Adrenal gland (tissue), 12 donors: ENCODE measurements around the gene DUS1L. TPM values are rescaled to one million over a fixed set of nuclear protein-coding genes. Genes with fewer than 3 reads are reported as not detected.

Experiments used
- DNase-seq, 7 donors: peaks; one replicate each; pipeline ENCODE4 v3.0.0-alpha.2; 2019 to 2020
- H3K27ac ChIP-seq, 5 donors: fragments of 200-600 bp; sonication (generic) in 4 of 5; 1 replicate in 3 of 5; 2 replicates in 2 of 5; pipeline versions ENCODE4 v1.5.1 to v1.8.0; 2016 to 2020; ENCODE audit warnings: mild to moderate bottlenecking in 1 of 5
- H3K27me3 ChIP-seq: fragments of 200-600 bp; 2 replicates; pipeline ENCODE4 v1.8.0; 2021
- H3K36me3 ChIP-seq, 2 donors: fragments of 200-600 bp; replicated peaks in 1 of 2; 1 replicate in 1 of 2; 2 replicates in 1 of 2; pipeline versions ENCODE4 v1.5.1 to v1.8.0; 2018 to 2022
- H3K4me1 ChIP-seq, 2 donors: fragments of 200-600 bp; replicated peaks in 1 of 2; 1 replicate in 1 of 2; 2 replicates in 1 of 2; pipeline versions ENCODE4 v1.5.1 to v1.8.0; 2018 to 2021
- H3K4me3 ChIP-seq, 4 donors: fragments of 200-600 bp; sonication (generic) in 3 of 4; one replicate each; pipeline ENCODE4 v1.5.1; 2016 to 2018
- H3K9me3 ChIP-seq, 3 donors: fragments of 200-600 bp; sonication (generic) in 1 of 3; replicated peaks in 1 of 3; 1 replicate in 2 of 3; 2 replicates in 1 of 3; pipeline versions ENCODE4 v1.5.1 to v1.8.0; 2016 to 2021
- POLR2A ChIP-seq, 2 donors: fragments of 450-650 bp; IDR thresholded peaks; one replicate each; pipeline ENCODE4 v1.6.1; 2017; ENCODE audit warnings: antibody characterized with exemption in 2 of 2, mild to moderate bottlenecking in 2 of 2, moderate library complexity in 1 of 2
- WGBS, 4 donors: extraction: QIAGEN DNeasy Blood & Tissue Kit in 2 of 4; methylation state at CpG; one replicate each; pipeline versions ENCODE4 v1.1.5 to v1.1.7; 2013 to 2017; 5-methylcytosine and 5-hydroxymethylcytosine counted together
- intact Hi-C, 2 donors: fragments of 100-400 bp; cut with DNase I; formaldehyde crosslinking; loops; one replicate each; pipeline versions ENCODE4 v1.14.1 to v1.15.0; 2022 to 2023
- polyA plus RNA-seq, 3 donors: library from polyadenylated mRNA; stranded (reverse); fragments of 200-250 nt in 2 of 3; fragments of 350-450 nt in 1 of 3; fragmentation: Illumina TruSeq in 1 of 3; extraction: RNeasy Lipid Tissue Mini Kit (QIAGEN cat#74804) in 1 of 3; gene quantifications; one replicate each; pipeline ENCODE4 v1.2.3, GENCODE V29; 2013 to 2014
- total RNA-seq, 9 donors: library from RNA; depleted of rRNA in 4 of 9; stranded (reverse); fragments of >200 nt in 4 of 9; fragments of 120-200 nt in 1 of 9; fragmentation: NEBNext Ultra II Directional in 1 of 9; extraction: Animal tissue kit (Norgen Biotek cat#: 25700) in 1 of 9; gene quantifications; one replicate each; pipeline versions ENCODE4 v1.1.0 to v1.2.4, GENCODE V29; 2013 to 2023
- TF ChIP-seq, protein P1 (sequence below), 6 experiments: fragments of 450-650 bp in 4 of 6; fragments of 200-600 bp in 2 of 6; sonication (generic) in 1 of 6; IDR thresholded peaks; 1 replicate in 5 of 6; 2 replicates in 1 of 6; pipeline versions ENCODE4 v1.5.1 to v1.8.0; 2016 to 2021; ENCODE audit warnings: antibody characterized with exemption in 6 of 6, mild to moderate bottlenecking in 2 of 6, moderate library complexity in 1 of 6
- donor health status: healthy with polysubstance abuse.
- donor health status: Bipolar disorder and iron deficiency.
- donor health status: DM: yes; HTN: yes; CAD: no.
- donor health status: DM: no; HTN: no; CAD: no.
- donor health status: DM: no; HTN: no; CAD: no.
- donor health status: DM: yes; HTN: yes; CAD: no.

Gene DUS1L
- total and polyA plus RNA-seq, 12 donors = 38.5 to 397 (median 75.7) TPM

DNA sequence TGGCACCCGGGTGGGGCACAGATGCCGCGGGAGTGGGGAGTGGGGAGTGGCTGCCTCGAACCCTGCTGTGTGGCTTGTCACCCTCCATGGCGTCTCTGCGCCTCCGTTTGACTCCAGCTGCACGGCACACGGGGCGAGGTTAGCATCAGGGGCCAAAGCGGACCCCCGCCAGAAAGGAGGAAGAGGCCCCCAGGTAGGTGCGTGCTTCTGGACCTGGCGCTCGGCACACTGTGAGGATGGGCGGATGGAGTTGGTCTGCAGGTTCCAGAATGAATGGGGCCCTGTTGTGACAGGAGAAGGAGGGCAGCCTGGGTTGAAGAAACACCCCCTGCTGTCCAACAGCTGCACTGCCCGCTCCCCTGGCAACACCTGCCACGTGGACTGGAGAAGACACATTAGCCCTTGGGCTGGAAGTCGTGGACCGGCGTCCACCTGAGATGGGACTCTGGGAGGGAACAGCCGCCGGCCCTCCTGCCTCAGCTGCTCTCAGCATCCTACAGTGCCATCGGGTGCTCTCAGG lies 41.8 kb upstream of the DUS1L start:
- 89 to 93% (median 91%) methylated on average over 12 to 24 of the region's 24 CpGs for WGBS, 4 donors
- no peak overlapping the region for H3K4me3 ChIP-seq
- H3K9me3 ChIP-seq = no peaks in the 10 kb centered on the region
- H3K27ac ChIP-seq = peak overlapping the region in 1 of 5 donors; percentile 77
- DNase-seq = peak in 2 of 7 donors; percentile 16 to 25
- peaks cover 11 to 34% of the 10 kb centered on the region in 2 donors for H3K4me1 ChIP-seq
- H3K27me3 ChIP-seq = no peaks in the 10 kb centered on the region
- intact Hi-C loops = no loop called here
- no peaks in the 10 kb centered on the region for H3K36me3 ChIP-seq
- no peak for TF ChIP-seq POLR2A (IDR thresholded peaks at IDR 0.05)
- TF ChIP-seq, protein P1, sequence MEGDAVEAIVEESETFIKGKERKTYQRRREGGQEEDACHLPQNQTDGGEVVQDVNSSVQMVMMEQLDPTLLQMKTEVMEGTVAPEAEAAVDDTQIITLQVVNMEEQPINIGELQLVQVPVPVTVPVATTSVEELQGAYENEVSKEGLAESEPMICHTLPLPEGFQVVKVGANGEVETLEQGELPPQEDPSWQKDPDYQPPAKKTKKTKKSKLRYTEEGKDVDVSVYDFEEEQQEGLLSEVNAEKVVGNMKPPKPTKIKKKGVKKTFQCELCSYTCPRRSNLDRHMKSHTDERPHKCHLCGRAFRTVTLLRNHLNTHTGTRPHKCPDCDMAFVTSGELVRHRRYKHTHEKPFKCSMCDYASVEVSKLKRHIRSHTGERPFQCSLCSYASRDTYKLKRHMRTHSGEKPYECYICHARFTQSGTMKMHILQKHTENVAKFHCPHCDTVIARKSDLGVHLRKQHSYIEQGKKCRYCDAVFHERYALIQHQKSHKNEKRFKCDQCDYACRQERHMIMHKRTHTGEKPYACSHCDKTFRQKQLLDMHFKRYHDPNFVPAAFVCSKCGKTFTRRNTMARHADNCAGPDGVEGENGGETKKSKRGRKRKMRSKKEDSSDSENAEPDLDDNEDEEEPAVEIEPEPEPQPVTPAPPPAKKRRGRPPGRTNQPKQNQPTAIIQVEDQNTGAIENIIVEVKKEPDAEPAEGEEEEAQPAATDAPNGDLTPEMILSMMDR (IDR thresholded peaks at IDR 0.05) = peak in 1 of 6 experiments; percentile 24

DNA sequence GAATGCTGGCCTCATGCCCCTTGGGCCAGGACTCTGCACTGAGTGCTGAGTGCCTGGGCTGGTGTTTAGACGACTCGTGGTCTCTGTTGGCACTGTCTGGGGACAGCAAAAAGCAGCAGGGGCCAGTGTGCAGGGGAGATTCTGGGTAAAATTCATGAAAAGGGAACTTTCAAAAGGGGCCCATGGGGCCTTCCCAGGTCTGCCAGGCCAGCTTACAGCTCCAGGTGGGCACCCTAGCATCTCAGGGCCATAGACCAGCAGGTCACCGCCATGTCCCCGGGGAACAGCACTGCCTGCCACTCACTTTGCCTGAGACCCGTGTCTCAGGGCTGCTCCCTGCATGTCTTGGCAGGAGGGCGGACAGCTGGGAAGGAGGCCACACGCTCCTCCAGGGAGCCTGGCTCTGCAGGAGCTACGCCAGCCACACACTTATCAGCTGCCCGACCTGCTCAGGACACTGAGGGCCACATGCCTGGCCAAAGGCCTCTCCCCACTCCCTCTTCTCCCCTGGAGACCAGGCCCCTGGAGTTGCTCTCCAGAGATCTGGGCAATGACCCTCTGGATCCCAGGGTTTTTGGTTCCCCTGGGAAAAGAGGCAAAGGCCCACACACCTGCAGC lies 41.2 kb upstream of the DUS1L start:
- H3K4me1 ChIP-seq = peaks cover 11 to 35% of the 10 kb centered on the region in 2 donors
- peak overlapping the region in 3 of 5 donors; percentile 23 to 77 (median 74) for H3K27ac ChIP-seq

DNA sequence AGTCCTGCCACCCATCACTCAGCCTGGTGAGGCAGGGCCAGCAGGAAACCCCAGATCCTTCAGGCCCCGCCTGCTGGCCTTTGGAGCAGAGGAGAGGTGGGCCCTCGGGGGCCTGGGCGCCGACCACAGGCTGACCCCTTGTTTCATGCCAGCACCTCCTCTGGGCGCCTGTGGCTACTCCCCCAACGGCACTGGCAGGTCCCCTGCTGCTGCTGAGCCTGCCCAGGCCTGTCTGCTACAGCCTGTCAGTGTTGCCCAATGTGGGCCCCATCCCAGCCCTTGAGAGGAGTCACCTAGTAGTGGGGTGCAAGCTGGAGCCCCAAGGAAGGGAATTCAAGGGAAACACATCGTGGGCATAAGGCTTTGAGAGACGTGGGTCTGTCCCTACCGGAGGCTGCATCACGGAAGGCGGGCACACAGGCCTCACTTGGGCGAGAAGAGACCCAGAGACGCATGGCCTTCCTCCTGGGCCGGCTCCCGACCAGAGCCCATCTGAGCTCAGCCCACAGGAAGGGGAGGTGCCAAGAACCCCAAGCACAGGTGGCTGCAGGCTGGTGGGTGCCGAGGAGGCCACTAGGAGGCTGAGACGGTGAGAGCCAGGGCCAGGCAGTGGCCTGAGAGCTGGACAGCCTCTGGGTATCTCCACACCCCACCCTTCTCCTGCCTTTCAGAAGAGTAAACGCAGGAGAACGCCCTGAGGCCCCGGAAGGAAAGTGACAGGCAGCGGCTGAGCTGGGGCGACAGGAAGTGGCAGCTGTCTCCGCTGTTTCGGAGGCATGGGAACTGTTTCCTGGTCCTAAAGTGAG lies 40.5 kb upstream of the DUS1L start:
- peak in 6 of 7 donors; percentile 15 to 88 (median 41) for DNase-seq
- TF ChIP-seq, protein P1 (IDR thresholded peaks at IDR 0.05) = peak in 3 of 6 experiments; percentile 31 to 46 (median 41)
- TF ChIP-seq POLR2A (IDR thresholded peaks at IDR 0.05) = no peak
- Histone ChIP-seq H3K4me3 (no peak overlapping the region), H3K27ac (peak overlapping the region in 3 of 5 donors; percentile 23 to 77 (median 74)), H3K9me3 (no peaks in the 10 kb centered on the region), H3K4me1 (peaks cover 11 to 40% of the 10 kb centered on the region in 2 donors), H3K27me3 (no peaks in the 10 kb centered on the region), H3K36me3 (no peaks in the 10 kb centered on the region)
- intact Hi-C loops = no loop called here
- WGBS, 4 donors = 38 to 72% (median 51%) methylated on average over 17 to 24 of the region's 24 CpGs

More for the DNA sequence above, 41.2 kb upstream of the DUS1L start:
- TF ChIP-seq, protein P1 (IDR thresholded peaks at IDR 0.05) = no peak
- no peak for TF ChIP-seq POLR2A (IDR thresholded peaks at IDR 0.05)
- 55 to 70% (median 61%) methylated on average over 4 to 9 of the region's 9 CpGs for WGBS, 4 donors
- intact Hi-C loops = no loop called here
- Histone ChIP-seq H3K9me3 (no peaks in the 10 kb centered on the region), H3K36me3 (no peaks in the 10 kb centered on the region), H3K27me3 (no peaks in the 10 kb centered on the region), H3K4me3 (no peak overlapping the region)
- peak in 2 of 7 donors; percentile 21 to 24 for DNase-seq

DNA sequence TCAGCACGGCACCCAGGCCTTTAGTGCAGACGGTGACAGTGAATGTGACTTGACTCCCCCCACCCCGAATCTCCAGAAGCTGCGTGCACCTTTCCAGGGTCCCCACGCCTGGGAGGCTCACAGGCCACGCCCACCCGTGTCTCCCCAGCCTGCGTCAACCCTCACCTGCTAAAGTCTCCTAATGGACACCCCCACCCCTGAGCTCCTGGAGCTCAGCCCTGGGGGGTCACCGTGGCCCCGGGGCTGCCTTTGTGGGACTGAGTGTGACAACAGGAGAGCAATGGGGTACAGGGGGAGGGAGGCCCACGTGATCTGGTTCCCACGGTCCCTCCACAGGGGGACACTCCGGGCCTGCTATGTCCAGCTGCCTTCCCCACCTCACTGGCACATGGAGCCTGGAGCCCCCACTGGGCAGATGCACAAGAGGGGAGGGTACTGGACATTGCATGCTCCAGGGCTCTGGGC lies 39.8 kb upstream of the DUS1L start:
- no peaks in the 10 kb centered on the region for H3K27me3 ChIP-seq
- no peaks in the 10 kb centered on the region for H3K9me3 ChIP-seq
- no peak overlapping the region for H3K4me3 ChIP-seq
- TF ChIP-seq POLR2A (IDR thresholded peaks at IDR 0.05) = no peak
- TF ChIP-seq, protein P1 (IDR thresholded peaks at IDR 0.05) = no peak
- no peaks in the 10 kb centered on the region for H3K36me3 ChIP-seq
- peak overlapping the region in 2 of 5 donors; percentile 74 to 77 for H3K27ac ChIP-seq
- intact Hi-C loops = no loop called here
- WGBS, 4 donors = 86 to 97% (median 88%) methylated on average over 3 to 13 of the region's 13 CpGs
- peaks cover 11 to 40% of the 10 kb centered on the region in 2 donors for H3K4me1 ChIP-seq
- peak in 3 of 7 donors; percentile 11 to 27 (median 20) for DNase-seq
